SU-DHL-6 (cell line): Measurements from ENCODE around the gene CRACR2A.

ENCODE experiments used
- H2AFZ ChIP-seq: fragments of 200-600 bp; sonication (generic); 2 replicates; pipeline ENCODE4 v1.6.1; 2014; ENCODE audit warnings: low read depth, mild to moderate bottlenecking, moderate library complexity, mixed read lengths, antibody characterized with exemption, low read length; ENCODE audit not compliant: severe bottlenecking
- H3F3A ChIP-seq: fragments of 200-600 bp; shearing (Covaris generic); 2 replicates; pipeline ENCODE4 v1.6.0; 2016; ENCODE audit warnings: antibody characterized with exemption, mild to moderate bottlenecking; ENCODE audit not compliant: insufficient read depth
- H3K27ac ChIP-seq: fragments of 200-600 bp; sonication (generic); 2 replicates; pipeline ENCODE4 v1.5.1; 2016; ENCODE audit warnings: low read depth, mild to moderate bottlenecking, low read length, moderate library complexity, mixed read lengths
- H3K27me3 ChIP-seq: fragments of 200-600 bp; sonication (generic), shearing (Covaris generic); 2 replicates; pipeline ENCODE4 v1.6.0; 2014; ENCODE audit warnings: mild to moderate bottlenecking, low read length
- H3K36me3 ChIP-seq: fragments of 200-600 bp; sonication (generic); 2 replicates; pipeline ENCODE4 v1.6.1; 2014; ENCODE audit warnings: mild to moderate bottlenecking, low read length, mixed read lengths
- H3K4me2 ChIP-seq: fragments of 300-600, 200-600 bp; shearing (Covaris generic), sonication (generic); 2 replicates; pipeline ENCODE4 v1.6.0; 2014; ENCODE audit warnings: low read length, low read depth, mild to moderate bottlenecking; ENCODE audit not compliant: poor library complexity, severe bottlenecking
- H3K4me3 ChIP-seq: fragments of 200-600 bp; sonication (generic); 2 replicates; pipeline ENCODE4 v1.5.1; 2014; ENCODE audit warnings: antibody characterized with exemption, low read length, mild to moderate bottlenecking, mixed read lengths; ENCODE audit not compliant: insufficient read depth, poor library complexity, severe bottlenecking
- H3K79me2 ChIP-seq: fragments of 200-600 bp; sonication (generic); 2 replicates; pipeline ENCODE4 v1.6.1; 2014; ENCODE audit warnings: mild to moderate bottlenecking, low read length, moderate library complexity; ENCODE audit not compliant: insufficient read depth
- H3K9ac ChIP-seq: fragments of 200-600 bp; sonication (generic); 2 replicates; pipeline ENCODE4 v1.7.0; 2014; ENCODE audit warnings: mild to moderate bottlenecking, low read length
- H3K9me2 ChIP-seq: fragments of 200-600 bp; sonication (generic); replicated peaks from 2 replicates; pipeline ENCODE4 v1.6.1; 2014; ENCODE audit warnings: low read length; ENCODE audit not compliant: insufficient read depth
- H3K9me3 ChIP-seq: fragments of 200-600 bp; sonication (generic); 2 replicates; pipeline ENCODE4 v1.6.1; 2014; ENCODE audit warnings: low read length, mixed read lengths; ENCODE audit not compliant: insufficient read depth
- H4K20me1 ChIP-seq: fragments of 200-600 bp; sonication (generic); 2 replicates; pipeline ENCODE4 v1.6.1; 2014; ENCODE audit warnings: low read depth, mild to moderate bottlenecking, antibody characterized with exemption, low read length, moderate library complexity, mixed read lengths
- CTCF ChIP-seq: fragments of 200-600 bp; sonication (generic); IDR thresholded peaks from one replicate; pipeline ENCODE4 v1.5.1; 2017; ENCODE audit warnings: antibody characterized with exemption, mild to moderate bottlenecking, low read length, moderate library complexity; ENCODE audit not compliant: insufficient read depth, poor library complexity, severe bottlenecking
- EZH2phosphoT487 ChIP-seq: fragments of 200-600 bp; sonication (generic), shearing (Covaris generic); conservative IDR thresholded peaks from 2 replicates; pipeline ENCODE4 v1.6.1; 2018; ENCODE audit warnings: mild to moderate bottlenecking, antibody characterized with exemption, low read length, moderate library complexity, mixed read lengths

Gene CRACR2A

GRCh38 chr12:3694673-3695072 lies 58.2 kb downstream of the CRACR2A start:
- no peaks in the 10 kb centered on the region for H3F3A ChIP-seq
- H3K9me3 ChIP-seq: no peaks in the 10 kb centered on the region
- no peak overlapping the region for H3K27ac ChIP-seq
- H3K27me3 ChIP-seq: no peaks in the 10 kb centered on the region
- H3K36me3 ChIP-seq: no peaks in the 10 kb centered on the region
- H3K4me2 ChIP-seq: no peak overlapping the region
- no peaks in the 10 kb centered on the region for H4K20me1 ChIP-seq
- H3K4me3 ChIP-seq: no peak overlapping the region
- H3K79me2 ChIP-seq: no peaks in the 10 kb centered on the region
- H3K9me2 ChIP-seq: no peaks in the 10 kb centered on the region
- TF ChIP-seq CTCF (no peak), EZH2phosphoT487 (no peak)
- H2AFZ ChIP-seq: no peak overlapping the region
- H3K9ac ChIP-seq: no peak overlapping the region

- H3K36me3 ChIP-seq: no peaks in the 10 kb centered on the region
- no peak overlapping the region for H3K4me3 ChIP-seq
- no peaks in the 10 kb centered on the region for H3K9me2 ChIP-seq
- H3K9ac ChIP-seq: no peak overlapping the region
- no peaks in the 10 kb centered on the region for H3F3A ChIP-seq
- H3K27me3 ChIP-seq: no peaks in the 10 kb centered on the region
- TF ChIP-seq CTCF: no peak
- TF ChIP-seq EZH2phosphoT487: no peak
- no peak overlapping the region for H3K4me2 ChIP-seq
- no peaks in the 10 kb centered on the region for H4K20me1 ChIP-seq
- H3K27ac ChIP-seq: no peak overlapping the region
- no peak overlapping the region for H2AFZ ChIP-seq
- no peaks in the 10 kb centered on the region for H3K9me3 ChIP-seq
- H3K79me2 ChIP-seq: no peaks in the 10 kb centered on the region
These were observed 60.1 kb downstream of the CRACR2A start for GRCh38 chr12:3692616-3693365.

GRCh38 chr12:3686463-3686862 lies 66.4 kb downstream of the CRACR2A start:
- H3K79me2 ChIP-seq: no peaks in the 10 kb centered on the region
- H2AFZ ChIP-seq: no peak overlapping the region
- no peaks in the 10 kb centered on the region for H3K27me3 ChIP-seq
- no peaks in the 10 kb centered on the region for H3F3A ChIP-seq
- no peaks in the 10 kb centered on the region for H3K36me3 ChIP-seq
- no peak overlapping the region for H3K27ac ChIP-seq
- H4K20me1 ChIP-seq: no peaks in the 10 kb centered on the region
- TF ChIP-seq EZH2phosphoT487 (no peak), CTCF (no peak)
- no peaks in the 10 kb centered on the region for H3K9me2 ChIP-seq
- H3K9me3 ChIP-seq: no peaks in the 10 kb centered on the region
- H3K4me3 ChIP-seq: no peak overlapping the region
- H3K4me2 ChIP-seq: no peak overlapping the region
- no peak overlapping the region for H3K9ac ChIP-seq
